ENCODE data around the gene OR10A5. TPM values are rescaled to one million over a fixed set of nuclear protein-coding genes. Genes with fewer than 3 reads are reported as not detected.

The OR10A5 gene
- total and polyA plus RNA-seq, 2 of the 8 experiments (the other 6 are each of a cell fraction or from before 2014, with no cell fraction given), result not detected

- no peak overlapping the region for H2BK120ac ChIP-seq (replicated peaks; ENCODE audit: low read depth, low read length)
- H3K18ac ChIP-seq (ENCODE audit: extremely low read depth, low read length), result no peak overlapping the region
- DNase-seq (ENCODE audit: low read depth in 1 of 2, low spot score in 2 of 2) (no peak), FAIRE-seq (peak; percentile 62)
- no peak overlapping the region for H3K27ac ChIP-seq (ENCODE audit: low read depth, low read length)
- no peak overlapping the region for H3K9ac ChIP-seq (replicated peaks in 1 of 4; ENCODE audit: extremely low read depth in 1 of 4, low read depth in 3 of 4, low read length in 3 of 4)
- WGBS, 2 experiments (ENCODE audit: extremely low coverage in 1 of 2, insufficient coverage in 1 of 2, insufficient read length in 1 of 2, insufficient replicate concordance in 2 of 2, low coverage in 1 of 2, low lambda C conversion rate in 2 of 2, missing lambda C conversion rate in 1 of 2), result 88% methylated on average over 7 of the region's 7 CpGs; no CpG with 5 or more reads in 1 of the 2 experiments
- H4K20me1 ChIP-seq (replicated peaks in 1 of 2; ENCODE audit: control insufficient read depth in 1 of 2, insufficient read depth in 2 of 2, low read length in 2 of 2), result no peaks in the 10 kb centered on the region
- H3K56ac ChIP-seq (replicated peaks; ENCODE audit: insufficient read length, low read depth, low read length), result no peak overlapping the region
- no peak overlapping the region for H3K4me3 ChIP-seq (ENCODE audit: extremely low read depth in 1 of 4, insufficient read depth in 2 of 4, low read depth in 3 of 4, low read length in 4 of 4)
- H3K79me2 ChIP-seq (ENCODE audit: control insufficient read depth in 1 of 2, insufficient read depth in 2 of 2, low read length in 2 of 2), result no peaks in the 10 kb centered on the region
- no peaks in the 10 kb centered on the region for H3K23me2 ChIP-seq (ENCODE audit: low read depth, low read length)
- no peaks in the 10 kb centered on the region for H3K9me3 ChIP-seq (ENCODE audit: insufficient read depth in 2 of 2, low read depth in 1 of 2, low read length in 1 of 2)
- H3K79me1 ChIP-seq (ENCODE audit: low read depth, low read length), result no peaks in the 10 kb centered on the region
- H3K4me1 ChIP-seq (replicated peaks in 1 of 4; ENCODE audit: control insufficient read depth in 3 of 4, insufficient read depth in 4 of 4, low read length in 3 of 4), result no peaks in the 10 kb centered on the region
- no peak overlapping the region for H3K23ac ChIP-seq (ENCODE audit: insufficient read length)
- H2AK5ac ChIP-seq (ENCODE audit: low read depth, low read length), result no peak overlapping the region
- H3K36me3 ChIP-seq (ENCODE audit: control insufficient read depth in 2 of 4, insufficient read depth in 4 of 4, low read length in 3 of 4), result no peaks in the 10 kb centered on the region
- H3K4ac ChIP-seq (replicated peaks; ENCODE audit: insufficient read length, low read depth, low read length), result no peak overlapping the region
- no peak overlapping the region for H4K8ac ChIP-seq (ENCODE audit: extremely low read depth, insufficient read depth, low read length)
- H3K27me3 ChIP-seq (replicated peaks in 1 of 4; ENCODE audit: control insufficient read depth in 3 of 4, extremely low read depth in 1 of 4, insufficient read depth in 3 of 4, low read length in 3 of 4), result no peaks in the 10 kb centered on the region
- no peak overlapping the region for H2BK15ac ChIP-seq (ENCODE audit: low read length)
- ChIA-PET CTCF (ENCODE audit: partially characterized antibody) (interaction anchor here (1.2 to 4.5 kb wide), 4 partner anchors 11 to 387 kb away, joined by 3 to 24 read pairs (median 5); no protein-coding TSS in a partner anchor), POLR2A (ENCODE audit: partially characterized antibody) (no interaction called here)
- no peak overlapping the region for H2AFZ ChIP-seq (ENCODE audit: low read length)
- H4K5ac ChIP-seq (ENCODE audit: insufficient read length, low read depth, low read length), result no peak overlapping the region
- no peak overlapping the region for H3K4me2 ChIP-seq (ENCODE audit: insufficient read depth in 1 of 2, low read depth in 2 of 2, low read length in 2 of 2)
- H3K14ac ChIP-seq (ENCODE audit: insufficient read length), result no peak overlapping the region
- H4K91ac ChIP-seq (replicated peaks; ENCODE audit: insufficient read length, low read length), result no peak overlapping the region
- H2BK20ac ChIP-seq (ENCODE audit: low read length), result no peak overlapping the region
- no peak overlapping the region for H2BK5ac ChIP-seq (ENCODE audit: low read depth, low read length)
- H2BK12ac ChIP-seq (ENCODE audit: low read depth, low read length), result no peak overlapping the region
- TF ChIP-seq MAFK (IDR thresholded peaks at IDR 0.05; ENCODE audit: low read depth, low read length) (no peak), MAX (IDR thresholded peaks at IDR 0.05) (no peak), JUN (IDR thresholded peaks at IDR 0.05; ENCODE audit: low read depth, low read length) (no peak), SUZ12 (IDR thresholded peaks at IDR 0.05; ENCODE audit: low read length) (no peak), SIX5 (IDR thresholded peaks at IDR 0.05; ENCODE audit: low read depth, low read length) (no peak), SAP30 (IDR thresholded peaks at IDR 0.05; ENCODE audit: insufficient read depth, insufficient replicate concordance, low read length) (no peak), RXRA (IDR thresholded peaks at IDR 0.05; ENCODE audit: insufficient read depth, low read depth, low read length) (no peak), BACH1 (IDR thresholded peaks at IDR 0.05; ENCODE audit: low read length) (no peak), JUND (IDR thresholded peaks at IDR 0.05; ENCODE audit: low read length) (no peak), TBP (IDR thresholded peaks at IDR 0.05; ENCODE audit: low read depth, low read length) (no peak), CHD1 (IDR thresholded peaks at IDR 0.05; ENCODE audit: low read depth, low read length) (no peak), POLR2A (IDR thresholded peaks at IDR 0.05; ENCODE audit: control extremely low read depth in 1 of 2, low read depth in 2 of 2, low read length in 2 of 2) (no peak), SIRT6 (IDR thresholded peaks at IDR 0.05; ENCODE audit: low read length) (no peak), CREB1 (IDR thresholded peaks at IDR 0.05) (no peak), ASH2L (IDR thresholded peaks at IDR 0.05; ENCODE audit: low read length) (no peak), SP4 (IDR thresholded peaks at IDR 0.05; ENCODE audit: low read length) (no peak)
Observed at GRCh38 chr11:6825231-6825744, 20.2 kb upstream of the OR10A5 start.

Data from H1 (cell line).